HG03571 (cell line): ENCODE data around the gene SUN5.

ENCODE experiments used
- ATAC-seq: cut with Tn5 transposase; IDR thresholded peaks from one replicate; pipeline ENCODE4 v1.9.1; 2021; ENCODE audit not compliant: unreplicated experiment

The SUN5 gene

GRCh38 chr20:33014336-33015113, 10.3 kb upstream of the SUN5 start:
- no peak for ATAC-seq

GRCh38 chr20:33013701-33014326, 9.6 kb upstream of the SUN5 start:
- no peak for ATAC-seq

GRCh38 chr20:33012327-33013189, 8.3 kb upstream of the SUN5 start:
- ATAC-seq: no peak

- ATAC-seq: no peak
Observed at GRCh38 chr20:33010674-33011449, 6.6 kb upstream of the SUN5 start.

- no peak for ATAC-seq
Observed at GRCh38 chr20:33010133-33010504, 5.9 kb upstream of the SUN5 start.

GRCh38 chr20:33009214-33010132, 5.2 kb upstream of the SUN5 start:
- ATAC-seq: no peak

- no peak for ATAC-seq
Observed at GRCh38 chr20:33008336-33009213, 4.3 kb upstream of the SUN5 start.

- no peak for ATAC-seq
Observed at GRCh38 chr20:33007376-33008335, 3.4 kb upstream of the SUN5 start, which contains the start of gene BPIFB2. TSS of gene BPIFB2 (plus strand) at chr20:33007704. CDS start at chr20:33008575, 871 bp downstream.

GRCh38 chr20:33006776-33007375, 2.6 kb upstream of the SUN5 start:
- no peak for ATAC-seq

GRCh38 chr20:33005908-33006775, 1.9 kb upstream of the SUN5 start:
- ATAC-seq: no peak

- no peak for ATAC-seq
Observed at GRCh38 chr20:33005132-33005566, 916 bp upstream of the SUN5 start.

GRCh38 chr20:33002087-33002808, 2.0 kb downstream of the SUN5 start:
- ATAC-seq: no peak

- no peak for ATAC-seq
Observed at GRCh38 chr20:33000802-33001466, 3.3 kb downstream of the SUN5 start.

- ATAC-seq: no peak
Observed at GRCh38 chr20:32999603-33000250, 4.5 kb downstream of the SUN5 start.

- no peak for ATAC-seq
Observed at GRCh38 chr20:32997431-32997830, 6.8 kb downstream of the SUN5 start.
